Measurements from ENCODE around the gene GAPT. TPM values are rescaled to one million over a fixed set of nuclear protein-coding genes. Genes with fewer than 3 reads are reported as not detected.
A peak's percentile ranks its signal among the peaks of the same experiment; 100 is the strongest.

Gene GAPT
- total RNA-seq (2021) (not detected in 2 replicates), Bru-seq, nascent RNA (not detected), BruChase-seq, experiment 1, labeled RNA remaining after a 2-hour chase (percentile 13 among the genes with signal in this experiment), BruChase-seq, experiment 2, labeled RNA remaining after a 6-hour chase (not detected)
- long read RNA-seq, result 0 reads

DNA sequence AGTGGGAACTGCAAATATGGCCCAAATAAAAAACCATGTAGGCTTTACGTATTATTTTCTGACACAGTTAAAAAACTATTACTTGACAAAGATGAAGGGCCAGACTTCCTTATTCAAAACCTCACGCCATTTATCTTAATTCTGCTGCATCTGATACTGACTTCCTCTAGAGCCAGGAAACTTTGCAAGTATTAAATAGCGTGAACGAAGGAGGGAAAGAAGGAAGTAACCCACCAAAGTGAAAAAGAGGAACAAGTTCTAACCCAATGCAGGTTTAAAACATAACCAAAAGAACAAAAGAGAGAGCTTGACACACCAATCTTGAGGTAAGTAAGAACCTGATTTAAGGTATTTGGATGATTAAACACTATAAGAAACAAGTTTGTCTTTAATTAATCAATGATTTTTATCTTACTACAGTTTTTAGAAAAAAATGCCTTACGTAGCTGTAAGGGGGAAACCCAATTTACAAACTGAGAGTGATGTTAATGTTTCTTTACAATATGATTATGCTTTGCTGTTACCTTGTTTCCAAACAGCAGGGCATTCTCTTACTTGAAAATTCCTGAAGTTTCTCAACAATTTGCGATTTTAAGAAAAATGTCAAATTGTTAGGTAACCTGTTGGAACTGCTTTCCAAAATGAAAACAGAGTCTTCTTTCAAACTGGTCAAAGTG, at the start of gene GAPT:
Gene GAPT, plus strand, starts transcription at position 220 of the 677 bp plus-strand sequence. CDS start 3,102 bp downstream, outside the sequence.
- no TSS peak for BruUV-seq (replicated peaks)
- no peak for DNase-seq

DNA sequence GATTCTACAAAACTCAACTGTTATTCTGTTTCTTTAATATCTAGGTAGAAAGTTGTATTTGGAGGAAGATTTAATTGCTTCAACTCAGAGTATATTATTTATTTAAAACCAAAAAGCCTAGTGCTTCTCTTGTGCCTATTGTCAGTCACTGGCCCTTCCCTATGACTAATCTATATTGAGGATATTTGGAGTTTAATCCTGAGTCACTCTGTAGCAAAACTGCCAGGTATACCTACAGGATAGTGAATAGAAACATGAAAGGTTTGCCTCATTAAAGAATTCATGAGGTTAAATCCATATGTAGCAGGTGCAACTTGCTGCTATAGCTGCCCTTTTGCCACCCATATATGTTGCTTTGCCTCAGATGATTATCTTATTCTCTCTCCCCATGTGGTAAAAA, 46.4 kb upstream of the GAPT start:
- DNase-seq, result peak in 1 of 2 experiments; percentile 62
- no peak overlapping the region for H2AFZ ChIP-seq
- no peak overlapping the region for H3K4me2 ChIP-seq
- POLR2A ChIA-PET (ENCODE audit: unreplicated experiment), result no interaction called here
- no TSS peak for BruUV-seq (replicated peaks)
- H3F3A ChIP-seq (ENCODE audit: insufficient read depth, low read depth), result peaks cover 22% of the 10 kb centered on the region; the same call in 1 of the 2 replicates
- peaks cover 4% of the 10 kb centered on the region; the same call in 1 of the 2 replicates for H3K36me3 ChIP-seq (ENCODE audit: low read depth)
- CTCF ChIA-PET, result no interaction called here
- H4K20me1 ChIP-seq (ENCODE audit: insufficient read depth), result no peaks in the 10 kb centered on the region
- peaks cover 6% of the 10 kb centered on the region; the same call in 1 of the 2 replicates for H3K4me1 ChIP-seq (replicated peaks; ENCODE audit: insufficient read depth)
- H3K9me3 ChIP-seq (ENCODE audit: insufficient read depth, low read depth), result no peaks in the 10 kb centered on the region
- no peaks in the 10 kb centered on the region for H3K79me2 ChIP-seq (ENCODE audit: low read depth)
- intact Hi-C loops (cut with micrococcal nuclease; ENCODE audit: unreplicated experiment), result loop anchor here (5.0 kb wide), 1 partner anchor 98 kb away; no protein-coding TSS in a partner anchor
- H3K27ac ChIP-seq, result peak overlapping the region; percentile 60
- TF ChIP-seq, protein P1, sequence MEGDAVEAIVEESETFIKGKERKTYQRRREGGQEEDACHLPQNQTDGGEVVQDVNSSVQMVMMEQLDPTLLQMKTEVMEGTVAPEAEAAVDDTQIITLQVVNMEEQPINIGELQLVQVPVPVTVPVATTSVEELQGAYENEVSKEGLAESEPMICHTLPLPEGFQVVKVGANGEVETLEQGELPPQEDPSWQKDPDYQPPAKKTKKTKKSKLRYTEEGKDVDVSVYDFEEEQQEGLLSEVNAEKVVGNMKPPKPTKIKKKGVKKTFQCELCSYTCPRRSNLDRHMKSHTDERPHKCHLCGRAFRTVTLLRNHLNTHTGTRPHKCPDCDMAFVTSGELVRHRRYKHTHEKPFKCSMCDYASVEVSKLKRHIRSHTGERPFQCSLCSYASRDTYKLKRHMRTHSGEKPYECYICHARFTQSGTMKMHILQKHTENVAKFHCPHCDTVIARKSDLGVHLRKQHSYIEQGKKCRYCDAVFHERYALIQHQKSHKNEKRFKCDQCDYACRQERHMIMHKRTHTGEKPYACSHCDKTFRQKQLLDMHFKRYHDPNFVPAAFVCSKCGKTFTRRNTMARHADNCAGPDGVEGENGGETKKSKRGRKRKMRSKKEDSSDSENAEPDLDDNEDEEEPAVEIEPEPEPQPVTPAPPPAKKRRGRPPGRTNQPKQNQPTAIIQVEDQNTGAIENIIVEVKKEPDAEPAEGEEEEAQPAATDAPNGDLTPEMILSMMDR (conservative IDR thresholded peaks at IDR 0.05), result no peak
- no peak for TF ChIP-seq EZH2 (IDR thresholded peaks at IDR 0.05; ENCODE audit: low read depth)
- H3K4me3 ChIP-seq, result no peak overlapping the region
- no peaks in the 10 kb centered on the region for H3K9me2 ChIP-seq (ENCODE audit: insufficient read depth)
- no peaks in the 10 kb centered on the region for H3K27me3 ChIP-seq (ENCODE audit: insufficient read depth, low read depth)

More for the DNA sequence above, at the start of gene GAPT:
- Histone ChIP-seq H3K27me3 (ENCODE audit: insufficient read depth, low read depth) (no peaks in the 10 kb centered on the region), H3K4me2 (no peak within 1 kb of the TSS), H3K27ac (no peak within 1 kb of the TSS), H2AFZ (no peak within 1 kb of the TSS), H3K9me3 (ENCODE audit: insufficient read depth, low read depth) (no peaks in the 10 kb centered on the region; the same call in 1 of the 2 replicates), H3K4me3 (no peak within 1 kb of the TSS), H3K36me3 (ENCODE audit: low read depth) (no peaks in the 10 kb centered on the region), H3K4me1 (replicated peaks; ENCODE audit: insufficient read depth) (no peaks in the 10 kb centered on the region), H3K9me2 (ENCODE audit: insufficient read depth) (no peaks in the 10 kb centered on the region), H3F3A (ENCODE audit: insufficient read depth, low read depth) (no peaks in the 10 kb centered on the region), H4K20me1 (ENCODE audit: insufficient read depth) (no peaks in the 10 kb centered on the region), H3K79me2 (ENCODE audit: low read depth) (no peaks in the 10 kb centered on the region)
- ChIA-PET CTCF (no interaction called here), POLR2A (ENCODE audit: unreplicated experiment) (no interaction called here)
- intact Hi-C loops (cut with micrococcal nuclease; ENCODE audit: unreplicated experiment), result no loop called here
- TF ChIP-seq EZH2 (IDR thresholded peaks at IDR 0.05; ENCODE audit: low read depth), result no peak
- TF ChIP-seq, protein P1 (conservative IDR thresholded peaks at IDR 0.05), result no peak

DNA sequence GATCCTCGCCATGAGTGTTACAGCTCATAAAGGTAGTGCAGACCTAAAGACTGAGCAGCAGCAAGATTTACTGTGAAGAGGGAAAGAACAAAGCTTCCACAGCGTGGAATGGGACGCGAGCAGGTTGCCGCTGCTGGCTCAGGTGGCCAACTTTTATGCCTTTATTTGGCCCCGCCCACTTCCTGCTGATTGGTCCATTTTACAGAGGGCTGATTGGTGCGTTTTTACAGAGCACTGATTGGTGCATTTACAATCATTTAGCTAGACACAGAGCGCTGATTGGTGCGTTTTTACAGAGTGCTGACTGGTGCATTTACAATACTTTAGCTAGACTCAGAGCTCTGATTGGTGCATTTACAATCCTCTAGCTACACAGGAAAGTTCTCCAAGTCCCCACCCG, 45.2 kb upstream of the GAPT start:
- CTCF ChIA-PET, result no interaction called here
- peaks cover 6% of the 10 kb centered on the region; the same call in 1 of the 2 replicates for H3K4me1 ChIP-seq (replicated peaks; ENCODE audit: insufficient read depth)
- DNase-seq, result no peak
- H3K4me2 ChIP-seq, result no peak overlapping the region
- TF ChIP-seq EZH2 (IDR thresholded peaks at IDR 0.05; ENCODE audit: low read depth), result no peak
- TF ChIP-seq, protein P1 (conservative IDR thresholded peaks at IDR 0.05), result no peak
- H3K9me3 ChIP-seq (ENCODE audit: insufficient read depth, low read depth), result no peaks in the 10 kb centered on the region
- no peak overlapping the region for H3K4me3 ChIP-seq
- peaks cover 15% of the 10 kb centered on the region for H3K36me3 ChIP-seq (ENCODE audit: low read depth)
- no peak overlapping the region for H2AFZ ChIP-seq
- no peaks in the 10 kb centered on the region for H3K9me2 ChIP-seq (ENCODE audit: insufficient read depth)
- POLR2A ChIA-PET (ENCODE audit: unreplicated experiment), result no interaction called here
- H3F3A ChIP-seq (ENCODE audit: insufficient read depth, low read depth), result peaks cover 34% of the 10 kb centered on the region; the same call in 1 of the 2 replicates
- H3K27me3 ChIP-seq (ENCODE audit: insufficient read depth, low read depth), result no peaks in the 10 kb centered on the region
- H3K79me2 ChIP-seq (ENCODE audit: low read depth), result no peaks in the 10 kb centered on the region
- intact Hi-C loops (cut with micrococcal nuclease; ENCODE audit: unreplicated experiment), result loop anchor here (5.0 kb wide), 1 partner anchor 99 kb away; no protein-coding TSS in a partner anchor
- no peak overlapping the region for H3K27ac ChIP-seq
- no peaks in the 10 kb centered on the region for H4K20me1 ChIP-seq (ENCODE audit: insufficient read depth)
- no TSS peak for BruUV-seq (replicated peaks)

Data from PC-9 (cell line).